Measurements from ENCODE around the gene L1TD1. TPM values are rescaled to one million over a fixed set of nuclear protein-coding genes. Genes with fewer than 3 reads are reported as not detected.

L1TD1 gene
- total and polyA plus RNA-seq, 2 of the 13 experiments (the other 11 are each of a cell fraction or from before 2014, with no cell fraction given) = not detected

GRCh38 chr1:62198781-62199125, 4.1 kb downstream of the L1TD1 start (continued):
- TF ChIP-seq GABPA (IDR thresholded peaks at IDR 0.05; ENCODE audit: low read depth, low read length) (no peak), GABPA (CRISPR knock-in tag; IDR thresholded peaks at IDR 0.05; ENCODE audit: low read depth) (no peak), ZNF777 (CRISPR knock-in tag; IDR thresholded peaks at IDR 0.05) (no peak), ZNF275 (CRISPR knock-in tag; IDR thresholded peaks at IDR 0.05; ENCODE audit: borderline replicate concordance) (no peak; the same call in 1 of the 2 replicates), SMC3 (IDR thresholded peaks at IDR 0.05; ENCODE audit: low read length) (no peak), ARID5B (CRISPR knock-in tag; IDR thresholded peaks at IDR 0.05) (peak; percentile 91), HNF4A (CRISPR knock-in tag; IDR thresholded peaks at IDR 0.05) (peak; percentile 87), GFI1 (CRISPR knock-in tag; IDR thresholded peaks at IDR 0.05; ENCODE audit: borderline replicate concordance) (no peak; the same call in 1 of the 2 replicates), ELF3 (CRISPR knock-in tag; IDR thresholded peaks at IDR 0.05) (0 out of 2 replicates have a peak, but pooled peaks have one; percentile 18), TOE1 (CRISPR knock-in tag; IDR thresholded peaks at IDR 0.05) (no peak), ESRRA (CRISPR knock-in tag; IDR thresholded peaks at IDR 0.05; ENCODE audit: low read depth) (peak; percentile 59; the same call in 1 of the 2 replicates), DR1 (CRISPR knock-in tag; IDR thresholded peaks at IDR 0.05) (no peak), PRMT3 (CRISPR knock-in tag; IDR thresholded peaks at IDR 0.05; ENCODE audit: borderline replicate concordance, low read depth) (no peak), ZNF713 (CRISPR knock-in tag; IDR thresholded peaks at IDR 0.05) (no peak), FOXP1 (IDR thresholded peaks at IDR 0.05) (no peak), FOXP1 (CRISPR knock-in tag; IDR thresholded peaks at IDR 0.05) (0 out of 2 replicates have a peak, but pooled peaks have one; percentile 24), NFKB2 (CRISPR knock-in tag; IDR thresholded peaks at IDR 0.05; ENCODE audit: borderline replicate concordance) (no peak), ZNF816 (CRISPR knock-in tag; IDR thresholded peaks at IDR 0.05; ENCODE audit: borderline replicate concordance) (no peak), ZNF770 (CRISPR knock-in tag; IDR thresholded peaks at IDR 0.05) (0 out of 2 replicates have a peak, but pooled peaks have one; percentile 13), ZFP1 (CRISPR knock-in tag; IDR thresholded peaks at IDR 0.05) (no peak), MAX (IDR thresholded peaks at IDR 0.05) (no peak), POLR2A (IDR thresholded peaks at IDR 0.05; ENCODE audit: insufficient read depth in 1 of 2, low read depth in 2 of 2, low read length in 2 of 2) (no peak), ZNF274 (CRISPR knock-in tag; IDR thresholded peaks at IDR 0.05) (no peak), PHF5A (CRISPR knock-in tag; IDR thresholded peaks at IDR 0.05; ENCODE audit: low read depth, unreplicated experiment) (no peak), ZNF230 (CRISPR knock-in tag; IDR thresholded peaks at IDR 0.05) (no peak), ZBTB8A (CRISPR knock-in tag; IDR thresholded peaks at IDR 0.05; ENCODE audit: borderline replicate concordance, low read depth) (no peak), ZNF317 (CRISPR knock-in tag; IDR thresholded peaks at IDR 0.05) (peak; percentile 84; the same call in 1 of the 2 replicates)
